GM19328 (cell line): Measurements from ENCODE around the gene KDR.

Experiments used
- ATAC-seq: cut with Tn5 transposase; IDR thresholded peaks from one replicate; pipeline ENCODE4 v1.9.1; 2021; ENCODE audit warnings: mild to moderate bottlenecking, moderate library complexity; ENCODE audit not compliant: unreplicated experiment

KDR gene

GRCh38 chr4:55031158-55031557, 94.2 kb downstream of the KDR start:
- ATAC-seq = no peak

- ATAC-seq = no peak
Measured at GRCh38 chr4:55030589-55030988, 94.8 kb downstream of the KDR start.

- no peak for ATAC-seq
Measured at GRCh38 chr4:55029821-55030503, 95.4 kb downstream of the KDR start.

DNA sequence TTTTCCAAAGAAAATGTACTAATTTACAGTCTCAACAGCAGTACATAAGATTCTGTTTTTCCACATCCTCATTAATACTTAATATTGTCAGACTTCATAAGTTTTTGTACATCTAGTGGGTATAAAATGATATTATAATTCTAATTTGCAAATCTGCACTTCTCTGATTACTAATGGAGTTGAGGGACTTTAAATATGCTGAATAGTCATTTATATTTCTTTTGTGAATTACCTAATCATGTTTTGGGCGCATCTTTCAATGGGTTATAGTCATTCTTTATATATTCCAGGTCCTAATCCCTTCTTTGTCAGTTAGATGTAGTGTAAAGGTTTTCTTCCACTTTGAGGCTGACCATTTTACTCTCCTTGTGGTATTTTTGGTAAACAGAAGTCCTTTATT, 96.1 kb downstream of the KDR start:
- no peak for ATAC-seq
